ENCODE data around the gene ITPR1. TPM values are rescaled to one million over a fixed set of nuclear protein-coding genes. Genes with fewer than 3 reads are reported as not detected.

The ITPR1 gene
- total RNA-seq, 1 donor from 2014 or later, result 121 TPM

- TF ChIP-seq CTCF (IDR thresholded peaks at IDR 0.05), result no peak
- no peak for DNase-seq (ENCODE audit: low spot score in 2 of 2)
- intact Hi-C loops (cut with DNase I), result no loop called here
- no peaks in the 10 kb centered on the region for H3K27me3 ChIP-seq
- no peak overlapping the region for H3K27ac ChIP-seq
- no peaks in the 10 kb centered on the region for H3K4me1 ChIP-seq
- peaks cover 63 to 66% of the 10 kb centered on the region in 2 donors for H3K36me3 ChIP-seq
- no peak overlapping the region for H3K4me3 ChIP-seq
- H3K9me3 ChIP-seq, result no peaks in the 10 kb centered on the region
Measured at GRCh38 chr3:4709341-4709740, 216.2 kb downstream of the ITPR1 start.

- Histone ChIP-seq H3K27me3 (no peaks in the 10 kb centered on the region), H3K4me1 (no peaks in the 10 kb centered on the region), H3K9me3 (no peaks in the 10 kb centered on the region), H3K27ac (no peak overlapping the region), H3K4me3 (no peak overlapping the region), H3K36me3 (peaks cover 60 to 65% of the 10 kb centered on the region in 2 donors)
- intact Hi-C loops (cut with DNase I), result loop anchor here (5.0 kb wide), 1 partner anchor 412 kb away; the partner anchor contains the start of gene ARL8B
- no peak for TF ChIP-seq CTCF (IDR thresholded peaks at IDR 0.05)
- DNase-seq (ENCODE audit: low spot score in 2 of 2), result no peak
Measured at GRCh38 chr3:4710191-4710590, 217.0 kb downstream of the ITPR1 start.

DNA sequence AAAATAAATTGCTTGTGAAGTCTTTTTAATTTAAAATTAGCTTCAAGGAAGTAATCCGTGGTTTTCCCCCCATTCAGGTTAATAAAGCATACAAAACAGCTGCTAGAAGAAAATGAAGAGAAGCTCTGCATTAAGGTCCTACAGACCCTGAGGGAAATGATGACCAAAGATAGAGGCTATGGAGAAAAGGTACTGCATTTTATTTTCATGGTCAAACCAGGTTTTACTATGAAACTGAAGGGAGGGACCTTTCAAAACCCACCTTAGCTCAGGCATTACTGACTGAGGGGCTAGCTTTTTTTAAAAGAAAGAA lies 218.5 kb downstream of the ITPR1 start:
- Histone ChIP-seq H3K27me3 (no peaks in the 10 kb centered on the region), H3K4me1 (no peaks in the 10 kb centered on the region), H3K4me3 (no peak overlapping the region), H3K9me3 (no peaks in the 10 kb centered on the region), H3K36me3 (peaks cover 50 to 53% of the 10 kb centered on the region in 2 donors), H3K27ac (no peak overlapping the region)
- DNase-seq (ENCODE audit: low spot score in 2 of 2), result no peak
- intact Hi-C loops (cut with DNase I), result loop anchor here (1.0 to 5.0 kb wide), 2 partner anchors 346 to 411 kb away; partner anchors contain the start of gene ARL8B
- no peak for TF ChIP-seq CTCF (IDR thresholded peaks at IDR 0.05)

DNA sequence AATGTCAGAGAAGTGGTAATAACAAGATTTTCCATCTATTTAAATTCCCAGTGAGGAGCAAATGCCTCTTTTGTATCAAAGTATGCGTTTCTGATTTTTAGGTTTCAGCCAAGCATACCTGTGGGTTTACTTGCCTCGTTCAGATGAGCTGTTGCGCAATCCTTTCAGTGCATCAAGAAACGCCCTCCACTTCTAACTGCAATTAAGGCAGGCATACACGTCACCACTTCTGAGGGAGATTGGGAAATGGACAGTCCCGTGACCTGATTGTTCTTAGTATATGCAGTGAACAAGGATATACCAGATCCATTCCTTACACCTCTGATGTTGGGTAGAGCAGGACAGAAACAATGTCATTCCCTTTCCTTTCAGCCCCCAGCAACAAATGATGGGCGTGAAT lies 219.0 kb downstream of the ITPR1 start:
- no peak for TF ChIP-seq CTCF (IDR thresholded peaks at IDR 0.05)
- no peaks in the 10 kb centered on the region for H3K9me3 ChIP-seq
- no peaks in the 10 kb centered on the region for H3K27me3 ChIP-seq
- peaks cover 46 to 49% of the 10 kb centered on the region in 2 donors for H3K36me3 ChIP-seq
- DNase-seq (ENCODE audit: low spot score in 2 of 2), result no peak
- H3K27ac ChIP-seq, result no peak overlapping the region
- H3K4me1 ChIP-seq, result no peaks in the 10 kb centered on the region
- H3K4me3 ChIP-seq, result no peak overlapping the region
- intact Hi-C loops (cut with DNase I), result loop anchor here (2.0 to 5.0 kb wide), 2 partner anchors 315 to 410 kb away; partner anchors contain the start of gene ARL8B

- Histone ChIP-seq H3K27me3 (no peaks in the 10 kb centered on the region), H3K4me3 (no peak overlapping the region), H3K9me3 (no peaks in the 10 kb centered on the region), H3K4me1 (peaks cover 0 to 6% of the 10 kb centered on the region in 2 donors), H3K36me3 (peaks cover 32 to 35% of the 10 kb centered on the region in 2 donors), H3K27ac (no peak overlapping the region)
- intact Hi-C loops (cut with DNase I), result loop anchor here (5.0 kb wide), 1 partner anchor 408 kb away; the partner anchor contains the start of gene ARL8B
- DNase-seq (ENCODE audit: low spot score in 2 of 2), result no peak
- no peak for TF ChIP-seq CTCF (IDR thresholded peaks at IDR 0.05)
Measured at GRCh38 chr3:4714045-4714444, 220.9 kb downstream of the ITPR1 start.

DNA sequence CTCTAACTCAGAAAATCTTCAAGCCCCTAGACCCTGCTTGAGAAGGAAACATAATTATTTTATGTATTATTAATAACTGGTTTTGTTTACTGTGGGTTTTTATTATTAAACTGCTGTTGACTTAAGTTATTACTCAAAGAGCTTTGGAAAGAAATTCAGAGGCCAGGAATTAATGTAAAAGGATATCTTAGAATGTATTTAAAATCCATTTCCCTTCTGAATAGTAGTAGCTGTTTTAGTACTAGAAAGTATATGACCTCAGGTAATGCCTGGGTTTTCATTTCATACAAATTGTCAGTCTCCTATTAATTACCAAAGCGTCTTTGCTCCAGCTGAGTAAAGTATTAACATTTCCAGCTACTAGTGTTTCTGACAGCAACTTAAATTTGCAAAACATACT lies 223.1 kb downstream of the ITPR1 start:
- intact Hi-C loops (cut with DNase I), result no loop called here

More for the DNA sequence above, 223.1 kb downstream of the ITPR1 start:
- peak overlapping the region; percentile 13 to 60 for H3K27ac ChIP-seq
- H3K9me3 ChIP-seq, result no peaks in the 10 kb centered on the region
- no peaks in the 10 kb centered on the region for H3K27me3 ChIP-seq
- no peak for TF ChIP-seq CTCF (IDR thresholded peaks at IDR 0.05)
- H3K4me1 ChIP-seq, result peaks cover 0 to 13% of the 10 kb centered on the region in 2 donors
- peaks cover 28 to 29% of the 10 kb centered on the region in 2 donors for H3K36me3 ChIP-seq
- no peak for DNase-seq (ENCODE audit: low spot score in 2 of 2)
- H3K4me3 ChIP-seq, result no peak overlapping the region
